Gastrocnemius medialis (tissue), 4 donors: ENCODE data around the gene CLNS1A. TPM values are rescaled to one million over a fixed set of nuclear protein-coding genes. Genes with fewer than 3 reads are reported as not detected.
"Not testable (repeated sequence)": the region's sequence is repeated elsewhere in the genome, so short reads cannot be mapped to it uniquely, and the experiment has no call there.

Experiments
- ATAC-seq, 2 donors: fragments of 150-250 bp; one replicate each; pipeline ENCODE4 v1.9.1; 2016
- DNase-seq, 2 donors: peaks; one replicate each; pipeline ENCODE4 v3.0.0-alpha.2; 2019
- H3K27ac ChIP-seq, 4 donors: fragments of 200-600 bp; sonication (generic); 1 replicate in 1 of 4; 2 replicates in 3 of 4; pipeline ENCODE4 v1.5.1; 2016 to 2018; ENCODE audit warnings: mild to moderate bottlenecking in 2 of 4, moderate library complexity in 1 of 4
- H3K27me3 ChIP-seq, 3 donors: fragments of 200-600 bp; sonication (generic) in 2 of 3; 1 replicate in 1 of 3; 2 replicates in 2 of 3; pipeline versions ENCODE4 v1.5.1 to v1.6.0; 2016 to 2019; ENCODE audit warnings: mild to moderate bottlenecking in 1 of 3, moderate library complexity in 1 of 3
- H3K36me3 ChIP-seq, 2 donors: fragments of 200-600 bp; sonication (generic) in 1 of 2; one replicate each; pipeline ENCODE4 v1.5.1; 2017 to 2018
- H3K4me1 ChIP-seq, 2 donors: fragments of 200-600 bp; sonication (generic) in 1 of 2; one replicate each; pipeline ENCODE4 v1.5.1; 2016 to 2017; ENCODE audit warnings: mild to moderate bottlenecking in 2 of 2
- H3K4me3 ChIP-seq, 4 donors: fragments of 200-600 bp; sonication (generic) in 3 of 4; 1 replicate in 1 of 4; 2 replicates in 3 of 4; pipeline ENCODE4 v1.5.1; 2016 to 2019; ENCODE audit warnings: mild to moderate bottlenecking in 2 of 4
- H3K9me3 ChIP-seq, 3 donors: fragments of 200-600 bp; sonication (generic) in 2 of 3; 1 replicate in 1 of 3; 2 replicates in 2 of 3; pipeline ENCODE4 v1.5.1; 2016 to 2019
- POLR2A ChIP-seq, 2 donors: fragments of 450-650 bp; IDR thresholded peaks; one replicate each; pipeline ENCODE4 v1.6.1; 2017; ENCODE audit warnings: antibody characterized with exemption in 2 of 2, mild to moderate bottlenecking in 2 of 2, moderate library complexity in 2 of 2
- in situ Hi-C, 4 donors: fragments of 200-750 bp; cut with MboI; loops; one replicate each; pipeline versions ENCODE4 v1.15.0 to v1.8.0; 2017; ENCODE audit warnings: low sequenced_read_pairs in 4 of 4
- intact Hi-C: fragments of 100-400 bp; cut with DNase I; formaldehyde crosslinking; loops from one replicate; pipeline ENCODE4 v1.15.1; 2023; ENCODE audit warnings: low total_unique reads
- total RNA-seq, 4 donors: library from RNA; depleted of rRNA; stranded (reverse); fragments of >200 nt; gene quantifications; one replicate each; pipeline versions ENCODE4 v1.1.0 to v1.2.3, GENCODE V29; 2016
- TF ChIP-seq, protein P1 (sequence below), 5 experiments: fragments of 450-650 bp in 3 of 5; fragments of 200-600 bp in 2 of 5; sonication (generic) in 2 of 5; IDR thresholded peaks in 4 of 5; conservative IDR thresholded peaks in 1 of 5; 1 replicate in 4 of 5; 2 replicates in 1 of 5; pipeline ENCODE4 v1.5.1; 2016 to 2019; ENCODE audit warnings: antibody characterized with exemption in 5 of 5, mild to moderate bottlenecking in 3 of 5, moderate library complexity in 3 of 5

CLNS1A gene
- total RNA-seq, 4 donors from 2014 or later = 47.0 to 92.0 (median 81.3) TPM

DNA sequence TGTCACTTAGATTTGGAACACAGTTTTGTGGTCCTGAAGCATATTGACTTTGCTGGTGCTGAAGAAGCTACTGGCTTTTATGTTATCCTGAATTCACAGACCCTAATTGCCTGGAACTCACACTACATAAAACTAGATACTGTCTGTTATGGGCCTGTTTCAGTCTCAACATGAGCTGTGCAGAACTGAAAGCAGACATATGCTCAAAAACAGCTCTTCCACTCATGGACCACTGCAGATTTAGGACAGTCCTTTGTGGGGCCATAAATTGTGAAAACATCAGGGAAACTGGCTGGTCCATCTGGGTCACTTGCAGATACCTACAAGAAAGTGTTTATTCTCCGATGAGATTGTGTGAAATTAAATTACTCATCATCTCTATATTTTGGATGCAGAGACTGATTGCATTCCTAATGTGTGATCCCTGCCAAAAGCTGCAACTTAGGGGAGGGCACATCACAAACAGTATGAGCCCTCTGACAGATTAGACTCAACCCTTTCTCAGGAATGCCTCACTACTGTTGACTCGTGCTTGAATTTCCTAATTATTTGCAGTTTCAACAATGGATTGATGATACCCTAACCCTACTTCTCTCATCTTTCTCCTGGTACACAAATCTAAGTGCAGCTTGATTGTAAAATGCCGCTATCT, 10.2 kb upstream of the CLNS1A start:
- Histone ChIP-seq H3K4me1 (no peaks in the 10 kb centered on the region), H3K27me3 (no peaks in the 10 kb centered on the region), H3K9me3 (no peaks in the 10 kb centered on the region), H3K4me3 (no peak overlapping the region), H3K27ac (no peak overlapping the region), H3K36me3 (no peaks in the 10 kb centered on the region)
- TF ChIP-seq POLR2A (IDR thresholded peaks at IDR 0.05) = no peak
- TF ChIP-seq, protein P1, sequence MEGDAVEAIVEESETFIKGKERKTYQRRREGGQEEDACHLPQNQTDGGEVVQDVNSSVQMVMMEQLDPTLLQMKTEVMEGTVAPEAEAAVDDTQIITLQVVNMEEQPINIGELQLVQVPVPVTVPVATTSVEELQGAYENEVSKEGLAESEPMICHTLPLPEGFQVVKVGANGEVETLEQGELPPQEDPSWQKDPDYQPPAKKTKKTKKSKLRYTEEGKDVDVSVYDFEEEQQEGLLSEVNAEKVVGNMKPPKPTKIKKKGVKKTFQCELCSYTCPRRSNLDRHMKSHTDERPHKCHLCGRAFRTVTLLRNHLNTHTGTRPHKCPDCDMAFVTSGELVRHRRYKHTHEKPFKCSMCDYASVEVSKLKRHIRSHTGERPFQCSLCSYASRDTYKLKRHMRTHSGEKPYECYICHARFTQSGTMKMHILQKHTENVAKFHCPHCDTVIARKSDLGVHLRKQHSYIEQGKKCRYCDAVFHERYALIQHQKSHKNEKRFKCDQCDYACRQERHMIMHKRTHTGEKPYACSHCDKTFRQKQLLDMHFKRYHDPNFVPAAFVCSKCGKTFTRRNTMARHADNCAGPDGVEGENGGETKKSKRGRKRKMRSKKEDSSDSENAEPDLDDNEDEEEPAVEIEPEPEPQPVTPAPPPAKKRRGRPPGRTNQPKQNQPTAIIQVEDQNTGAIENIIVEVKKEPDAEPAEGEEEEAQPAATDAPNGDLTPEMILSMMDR (IDR thresholded peaks at IDR 0.05 in 4 of 5, conservative IDR thresholded peaks at IDR 0.05 in 1 of 5) = no peak
- ATAC-seq = no peak
- in situ Hi-C loops = no loop called here
- intact Hi-C loops = no loop called here
- no peak for DNase-seq

DNA sequence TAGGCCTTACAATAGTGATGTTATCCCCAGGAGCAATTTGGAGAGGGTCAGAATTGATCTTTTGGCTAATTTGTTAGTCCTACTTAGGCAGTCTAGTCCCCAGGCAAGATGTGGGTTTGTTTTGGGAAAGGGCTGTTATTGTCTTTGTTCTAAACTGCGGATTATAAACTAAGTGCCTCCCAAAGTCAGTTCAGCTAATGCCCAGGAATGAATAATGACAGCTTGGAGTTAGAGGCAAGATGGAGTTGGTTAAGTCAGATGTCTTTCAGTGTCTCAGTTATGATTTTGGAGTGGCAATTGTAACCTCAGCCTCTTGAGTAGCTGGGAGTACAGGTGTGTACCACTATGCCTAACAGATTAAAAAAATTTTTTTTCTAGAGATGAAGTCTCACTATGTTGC, 7.3 kb upstream of the CLNS1A start:
- DNase-seq = no peak
- no peak for ATAC-seq
- TF ChIP-seq, protein P1 (IDR thresholded peaks at IDR 0.05 in 4 of 5, conservative IDR thresholded peaks at IDR 0.05 in 1 of 5) = no peak
- TF ChIP-seq POLR2A (IDR thresholded peaks at IDR 0.05) = no peak
- H3K36me3 ChIP-seq = no peaks in the 10 kb centered on the region
- H3K9me3 ChIP-seq = no peaks in the 10 kb centered on the region
- in situ Hi-C loops (no loop called here), intact Hi-C loops (no loop called here)
- H3K27ac ChIP-seq = no peak overlapping the region
- no peak overlapping the region for H3K4me3 ChIP-seq
- H3K27me3 ChIP-seq = peaks cover 0 to 4% (median 0%) of the 10 kb centered on the region in 3 donors
- no peaks in the 10 kb centered on the region for H3K4me1 ChIP-seq

DNA sequence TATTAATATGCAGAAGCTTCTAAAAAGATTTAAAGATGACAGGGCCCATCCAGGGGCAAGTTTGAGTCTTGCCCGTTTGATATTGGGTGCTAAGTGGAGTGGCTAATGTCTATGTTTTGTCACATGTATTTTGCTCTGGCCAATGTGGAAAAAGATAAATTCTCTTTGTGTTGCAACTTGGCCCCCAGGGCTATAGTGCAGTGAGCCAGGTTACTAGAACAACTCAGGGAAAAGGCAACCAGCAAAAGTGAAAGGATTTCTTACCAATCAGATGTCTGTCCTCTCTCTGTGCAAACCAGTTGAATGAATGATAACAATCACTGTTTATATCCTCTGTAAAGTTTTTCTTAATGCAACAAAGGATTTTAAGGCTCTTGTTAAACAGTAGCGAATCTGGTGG, 4.6 kb upstream of the CLNS1A start:
- in situ Hi-C loops = no loop called here
- ATAC-seq = no peak
- no peaks in the 10 kb centered on the region for H3K9me3 ChIP-seq
- H3K4me3 ChIP-seq = no peak overlapping the region
- H3K4me1 ChIP-seq = peaks cover 0 to 4% of the 10 kb centered on the region in 2 donors
- H3K36me3 ChIP-seq = no peaks in the 10 kb centered on the region
- intact Hi-C loops = no loop called here
- H3K27me3 ChIP-seq = peaks cover 0 to 4% (median 0%) of the 10 kb centered on the region in 3 donors
- H3K27ac ChIP-seq = no peak overlapping the region
- TF ChIP-seq POLR2A (IDR thresholded peaks at IDR 0.05) = no peak
- TF ChIP-seq, protein P1 (IDR thresholded peaks at IDR 0.05 in 4 of 5, conservative IDR thresholded peaks at IDR 0.05 in 1 of 5) = no peak
- no peak for DNase-seq

DNA sequence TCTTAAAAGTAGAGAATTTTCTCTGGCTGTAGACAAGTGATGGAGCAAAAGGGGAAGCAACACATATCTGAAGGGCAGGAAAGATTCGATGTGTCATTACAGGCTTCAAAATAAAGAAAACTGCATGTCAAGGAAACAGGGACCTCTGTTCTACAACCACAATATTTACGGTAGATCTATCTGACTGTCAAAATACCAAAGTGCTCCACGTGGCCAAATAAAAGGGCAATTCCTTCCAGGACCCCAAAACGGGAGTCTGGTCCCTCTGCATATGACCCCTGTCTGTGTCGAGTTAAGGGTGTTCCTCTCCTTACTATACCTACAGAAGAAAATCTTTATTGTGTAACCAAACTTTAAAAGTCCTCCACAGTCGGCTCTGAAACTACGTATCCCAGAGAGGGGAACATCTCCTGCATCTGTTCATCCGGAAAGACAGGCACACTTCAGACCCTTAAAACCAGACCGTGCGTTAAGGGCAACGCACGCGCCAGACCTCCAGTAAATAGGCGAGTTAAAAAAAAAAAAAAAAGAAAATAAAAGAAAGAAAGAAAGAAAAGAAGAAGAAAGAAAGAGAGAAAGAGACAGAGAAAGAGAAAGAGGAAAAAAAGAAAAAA, 756 bp downstream of the CLNS1A start:
- H3K4me1 ChIP-seq = peaks cover 11 to 17% of the 10 kb centered on the region in 2 donors
- ATAC-seq = no peak
- peak overlapping the region; percentile 90 to 98 (median 93) for H3K4me3 ChIP-seq
- TF ChIP-seq POLR2A (IDR thresholded peaks at IDR 0.05) = no peak
- TF ChIP-seq, protein P1 (IDR thresholded peaks at IDR 0.05 in 4 of 5, conservative IDR thresholded peaks at IDR 0.05 in 1 of 5) = no peak
- intact Hi-C loops = loop anchor here (2.0 kb wide), 1 partner anchor 184 kb away; the partner anchor contains the start of genes AAMDC and RSF1
- peaks cover 0 to 4% (median 0%) of the 10 kb centered on the region in 3 donors for H3K27me3 ChIP-seq
- in situ Hi-C loops = no loop called here
- no peak for DNase-seq
- no peaks in the 10 kb centered on the region for H3K36me3 ChIP-seq
- no peaks in the 10 kb centered on the region for H3K9me3 ChIP-seq
- H3K27ac ChIP-seq = peak overlapping the region; percentile 71 to 86 (median 82)

DNA sequence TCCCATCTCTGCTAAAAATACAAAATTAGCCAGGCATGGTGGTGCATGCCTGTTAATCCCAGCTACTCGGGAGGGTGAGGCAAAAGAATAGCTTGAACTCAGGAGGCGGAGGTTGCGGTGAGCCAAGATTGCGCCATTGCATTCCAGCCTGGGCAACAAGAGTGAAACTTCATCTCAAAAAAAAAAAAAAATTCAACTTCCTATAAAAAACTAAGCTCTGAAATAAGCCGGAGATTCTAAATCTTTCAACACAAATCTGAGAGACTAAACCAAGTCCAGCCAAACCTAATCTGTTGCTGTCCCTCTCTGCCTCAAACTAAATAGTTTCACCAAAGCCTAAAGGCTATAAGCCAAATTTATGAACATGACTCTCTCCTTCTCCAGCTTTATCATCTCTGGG, 3.7 kb downstream of the CLNS1A start:
- H3K27me3 ChIP-seq, H3K36me3 ChIP-seq, in situ Hi-C loops, H3K4me3 ChIP-seq, intact Hi-C loops, H3K9me3 ChIP-seq, ATAC-seq, H3K27ac ChIP-seq, DNase-seq: not testable (repeated sequence)
- H3K4me1 ChIP-seq = peaks cover 11 to 17% of the 10 kb centered on the region in 2 donors
